HG03135 (cell line): ENCODE measurements around the gene ATG7.

Source experiments
- ATAC-seq: cut with Tn5 transposase; IDR thresholded peaks from one replicate; pipeline ENCODE4 v1.9.1; 2021; ENCODE audit warnings: mild to moderate bottlenecking, moderate library complexity; ENCODE audit not compliant: unreplicated experiment

Gene ATG7

DNA sequence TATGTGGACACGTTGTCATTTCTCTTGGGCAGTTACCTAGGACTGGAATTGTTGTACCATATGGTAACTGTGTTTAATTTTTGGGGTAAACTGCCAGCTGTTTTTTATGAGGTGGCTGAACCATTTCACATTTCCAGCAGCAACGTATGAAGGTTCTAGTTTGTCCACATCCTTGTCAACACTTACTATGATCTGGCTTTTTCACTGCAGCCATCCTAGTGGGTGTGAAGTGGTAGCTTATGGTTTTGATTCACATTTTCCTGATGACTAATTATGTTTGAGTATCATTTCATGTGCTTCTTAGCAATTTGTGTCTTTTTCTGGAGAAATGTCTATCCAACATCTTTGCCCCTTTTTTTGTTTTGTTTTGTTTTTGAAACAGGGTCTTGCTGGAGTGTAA lies 275.3 kb downstream of the ATG7 start:
- ATAC-seq: no peak

DNA sequence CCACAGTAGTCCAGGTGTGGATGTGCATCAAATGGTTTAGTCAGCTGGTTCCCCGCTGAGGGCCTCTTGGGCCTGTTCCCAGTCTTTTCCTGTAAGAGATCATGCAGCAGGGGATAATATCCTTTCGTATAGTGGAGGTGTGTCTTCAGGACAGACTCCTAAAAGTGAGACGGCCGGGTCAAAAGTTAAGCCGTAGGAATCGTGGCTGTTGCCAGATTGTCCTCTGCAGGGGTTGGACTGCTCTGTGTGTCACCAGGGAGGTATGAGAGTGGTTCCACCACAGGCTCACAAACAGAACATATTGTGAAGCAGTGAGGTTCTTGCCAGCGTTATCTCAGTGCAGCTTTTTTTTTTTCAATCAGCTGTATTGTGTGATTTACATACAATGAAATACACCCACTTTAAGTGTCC lies 276.5 kb downstream of the ATG7 start:
- ATAC-seq: no peak

DNA sequence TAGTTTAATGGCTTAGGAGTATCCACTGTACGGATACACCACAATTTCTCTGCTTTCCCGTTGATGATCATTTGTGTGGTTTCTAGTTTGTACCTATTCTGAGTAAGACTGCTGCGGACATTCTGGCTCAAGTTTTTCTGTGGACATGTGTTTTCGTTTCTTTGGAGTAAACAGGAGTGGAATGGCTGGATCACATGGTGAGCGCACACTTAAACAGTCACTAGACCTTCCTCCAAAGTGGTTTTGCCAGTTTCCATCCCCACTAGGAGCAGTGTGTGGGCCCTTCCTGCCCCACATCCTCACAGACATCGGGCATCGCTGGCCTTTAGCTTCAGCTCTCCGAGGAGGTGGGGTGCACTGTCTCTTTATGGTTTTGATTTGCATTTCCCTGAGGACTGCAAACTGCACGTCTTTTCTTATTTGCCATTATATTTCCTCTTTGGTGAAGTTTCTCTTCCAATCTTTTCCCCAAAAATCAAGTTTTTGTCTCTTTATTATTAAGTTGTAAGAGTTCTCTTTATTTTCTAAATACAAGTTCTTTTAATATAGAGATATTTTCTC lies 277.5 kb downstream of the ATG7 start:
- ATAC-seq: no peak

DNA sequence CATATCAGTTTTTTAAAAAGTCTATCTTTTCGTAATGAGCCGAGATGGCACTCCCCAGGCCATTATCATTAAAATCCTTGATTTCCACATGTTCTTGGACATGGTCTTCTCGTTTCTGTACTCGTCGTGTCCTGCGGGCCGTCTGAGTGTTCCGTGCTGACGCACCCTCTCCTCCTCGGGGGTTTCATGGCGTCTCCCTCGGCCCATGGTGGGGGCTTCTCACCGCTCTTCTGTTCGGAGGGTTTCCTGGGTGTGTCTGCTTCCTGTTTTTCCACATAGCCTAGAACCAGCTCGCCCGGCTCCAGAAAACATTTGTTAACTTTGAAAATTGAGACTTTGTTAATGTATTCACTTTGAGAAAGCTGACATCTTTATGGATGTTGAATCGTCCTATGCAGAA lies 278.8 kb downstream of the ATG7 start:
- no peak for ATAC-seq

DNA sequence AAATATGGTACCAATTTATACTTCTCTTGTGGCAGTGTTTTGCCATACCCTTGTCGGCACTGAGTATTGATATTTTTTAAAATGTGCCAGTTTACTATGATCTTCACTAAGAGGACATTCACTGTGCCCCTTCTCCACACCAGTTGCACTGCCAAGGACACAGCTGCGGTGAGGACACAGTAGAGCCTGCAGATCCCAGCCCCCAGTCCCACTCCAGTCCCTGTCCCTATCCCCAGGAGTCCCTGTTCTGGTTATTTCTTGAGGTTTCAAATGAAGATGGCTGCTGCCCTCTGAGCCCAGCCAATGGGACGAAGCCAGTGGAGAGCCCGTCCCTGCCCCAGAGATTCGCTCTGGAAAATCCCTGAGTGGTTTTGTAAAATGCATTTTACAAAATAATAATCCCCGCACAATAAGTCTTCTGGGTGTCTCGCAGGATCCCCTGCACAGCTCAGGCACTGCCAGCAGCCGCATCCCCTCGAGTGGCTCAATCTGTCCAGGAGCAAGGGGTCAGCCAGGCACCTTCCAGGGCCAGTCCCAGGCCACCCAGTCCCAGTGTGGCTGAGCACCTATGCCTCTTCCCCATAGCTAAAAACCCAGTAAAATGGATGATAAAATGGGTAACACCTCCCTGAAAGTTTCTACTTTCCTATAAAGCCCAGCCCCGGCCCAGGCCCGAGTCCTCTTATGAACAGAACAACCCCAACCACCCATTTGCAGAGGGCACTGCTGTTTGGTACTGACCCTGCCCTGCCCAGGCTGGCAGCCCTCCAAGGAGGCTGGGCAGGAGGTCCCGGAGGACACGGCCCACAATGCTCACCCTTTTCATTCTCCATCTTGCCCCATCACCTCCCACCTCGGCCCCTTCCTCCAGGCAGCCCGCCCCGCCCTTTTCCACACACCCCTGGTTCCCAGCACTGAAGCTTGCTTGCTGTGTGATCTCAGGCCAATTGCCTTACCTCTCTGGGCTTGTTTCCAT lies 280.4 kb downstream of the ATG7 start:
- ATAC-seq: no peak

DNA sequence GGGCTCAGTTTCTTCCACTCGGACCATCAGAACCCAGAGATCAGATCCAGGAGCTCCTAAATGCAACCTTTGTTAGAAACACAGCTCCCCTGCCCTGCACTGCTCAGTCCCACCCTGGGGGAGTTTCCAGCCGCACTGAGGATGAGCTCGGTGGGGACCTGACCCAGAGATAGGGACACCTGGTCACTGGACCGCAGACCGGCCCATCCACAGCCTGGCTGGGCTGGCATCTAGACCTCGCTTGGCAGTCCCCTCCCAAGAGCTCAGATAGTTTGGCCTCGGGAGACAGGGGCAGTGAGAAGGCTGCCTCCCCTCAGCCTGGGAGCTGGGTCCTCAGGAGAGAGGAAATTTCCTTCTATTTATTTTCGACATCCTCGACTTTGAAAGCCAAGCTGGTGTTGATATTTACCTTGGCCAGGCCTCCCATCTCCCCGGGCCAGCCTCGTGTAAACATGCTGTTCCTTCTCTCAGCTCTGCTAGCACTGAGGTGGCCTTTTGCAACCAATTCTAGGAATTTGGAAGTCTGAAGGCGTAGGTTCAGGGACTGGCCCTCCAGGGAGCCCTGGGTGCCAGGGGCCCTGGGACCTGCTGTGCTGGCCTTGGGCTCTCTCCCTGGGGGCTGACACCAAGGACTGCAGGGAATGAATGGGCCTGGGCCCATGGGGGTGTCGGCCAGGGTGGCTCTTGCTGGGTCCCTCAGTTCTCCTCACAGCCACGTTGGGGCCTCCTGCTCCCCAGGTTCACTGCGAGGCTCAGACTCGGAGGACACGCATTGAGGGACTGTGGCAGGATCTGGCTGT lies 281.4 kb downstream of the ATG7 start:
- no peak for ATAC-seq

DNA sequence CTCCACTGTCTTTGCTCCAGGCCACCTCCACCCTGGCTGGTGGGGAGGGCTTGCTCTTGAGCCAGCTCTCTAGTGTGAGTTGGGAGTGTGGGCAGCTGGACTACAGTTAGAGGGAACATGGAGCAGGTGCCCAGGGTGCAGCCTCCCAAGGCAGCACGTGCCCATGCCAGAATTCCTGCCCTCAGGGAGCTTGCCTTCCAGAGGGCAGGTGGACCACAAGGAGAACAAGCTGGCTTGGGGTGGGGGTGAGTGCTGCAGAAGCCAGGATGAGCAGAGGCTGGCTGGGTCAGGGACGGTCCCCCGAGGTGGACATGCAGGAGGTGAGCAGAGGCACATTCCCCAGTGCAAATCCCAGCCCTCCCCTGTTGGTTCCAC lies 282.0 kb downstream of the ATG7 start:
- ATAC-seq: no peak

DNA sequence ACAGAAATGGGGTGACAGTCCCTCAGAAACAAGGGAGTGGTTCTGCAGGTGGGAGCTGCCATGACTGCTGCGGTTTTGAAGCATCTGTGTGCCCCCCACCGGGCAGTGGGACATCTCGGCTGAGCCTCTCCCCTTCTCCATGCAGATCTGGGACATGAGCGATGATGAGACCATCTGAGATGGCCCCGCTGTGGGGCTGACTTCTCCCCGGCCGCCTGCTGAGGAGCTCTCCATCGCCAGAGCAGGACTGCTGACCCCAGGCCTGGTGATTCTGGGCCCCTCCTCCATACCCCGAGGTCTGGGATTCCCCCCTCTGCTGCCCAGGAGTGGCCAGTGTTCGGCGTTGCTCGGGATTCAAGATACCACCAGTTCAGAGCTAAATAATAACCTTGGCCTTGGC lies 282.5 kb downstream of the ATG7 start:
- no peak for ATAC-seq

DNA sequence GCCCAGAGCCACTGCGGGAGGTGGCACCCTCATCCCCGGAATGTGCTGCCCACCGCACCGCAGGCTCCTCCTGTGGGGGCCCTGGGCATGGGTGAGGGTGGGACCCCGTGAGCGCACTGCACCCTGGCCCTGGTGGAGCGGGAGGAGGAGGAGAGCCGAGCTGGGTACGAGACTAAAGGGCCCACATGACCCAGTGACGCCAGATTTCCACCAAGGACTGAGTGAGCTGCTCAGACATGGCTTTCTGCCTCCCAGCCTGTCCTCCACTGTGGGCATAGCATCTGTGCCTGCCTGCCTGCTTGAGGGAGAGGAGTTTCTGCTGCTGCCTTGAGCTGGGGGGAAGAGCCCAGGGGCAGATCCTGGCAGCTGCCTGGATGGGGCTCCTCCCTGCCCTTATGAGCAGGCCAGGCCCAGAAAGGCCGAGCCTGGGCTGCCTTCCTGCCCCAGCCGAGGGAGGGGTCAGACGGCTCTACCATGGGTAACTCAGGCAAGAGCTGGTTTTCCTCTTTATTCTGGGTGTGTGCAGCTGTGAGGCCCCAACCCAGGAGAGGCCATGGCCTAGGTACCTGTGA lies 283.1 kb downstream of the ATG7 start:
- ATAC-seq: no peak

DNA sequence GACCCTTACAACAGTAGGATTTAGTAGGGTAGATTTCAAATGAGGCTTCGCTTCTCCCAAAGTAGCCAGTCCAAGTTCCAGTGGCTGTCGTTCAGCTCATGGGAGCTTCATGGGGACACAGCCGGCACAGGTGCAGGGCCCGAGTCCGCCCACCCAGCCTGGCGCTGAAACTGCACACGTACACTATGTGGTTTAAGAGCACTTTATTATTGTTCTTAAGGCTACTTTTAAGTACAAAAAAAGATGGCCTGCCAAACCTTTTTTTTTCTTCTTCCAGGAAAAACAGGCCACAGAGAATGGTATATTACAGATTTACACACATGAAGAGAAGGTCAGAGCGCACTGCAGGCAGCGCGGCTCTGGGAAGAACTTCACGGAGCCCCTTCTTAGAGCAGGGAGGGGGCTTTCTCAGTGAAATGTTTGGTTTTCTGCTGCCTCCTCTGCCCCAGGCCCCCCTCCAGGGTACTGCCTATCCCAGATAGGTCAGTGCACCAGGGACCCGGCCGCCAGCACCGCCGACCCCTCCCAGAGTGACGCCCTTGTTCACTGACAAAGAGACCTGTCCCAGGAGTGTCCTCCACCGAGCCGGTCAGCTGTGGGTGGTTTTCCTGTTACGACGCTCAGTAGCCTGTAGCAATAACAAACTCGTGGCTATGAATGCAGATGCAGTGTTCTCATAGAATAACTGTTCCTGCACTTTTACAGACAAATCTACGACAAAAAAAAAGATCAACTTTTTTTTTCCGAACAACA lies 283.9 kb downstream of the ATG7 start:
- no peak for ATAC-seq

DNA sequence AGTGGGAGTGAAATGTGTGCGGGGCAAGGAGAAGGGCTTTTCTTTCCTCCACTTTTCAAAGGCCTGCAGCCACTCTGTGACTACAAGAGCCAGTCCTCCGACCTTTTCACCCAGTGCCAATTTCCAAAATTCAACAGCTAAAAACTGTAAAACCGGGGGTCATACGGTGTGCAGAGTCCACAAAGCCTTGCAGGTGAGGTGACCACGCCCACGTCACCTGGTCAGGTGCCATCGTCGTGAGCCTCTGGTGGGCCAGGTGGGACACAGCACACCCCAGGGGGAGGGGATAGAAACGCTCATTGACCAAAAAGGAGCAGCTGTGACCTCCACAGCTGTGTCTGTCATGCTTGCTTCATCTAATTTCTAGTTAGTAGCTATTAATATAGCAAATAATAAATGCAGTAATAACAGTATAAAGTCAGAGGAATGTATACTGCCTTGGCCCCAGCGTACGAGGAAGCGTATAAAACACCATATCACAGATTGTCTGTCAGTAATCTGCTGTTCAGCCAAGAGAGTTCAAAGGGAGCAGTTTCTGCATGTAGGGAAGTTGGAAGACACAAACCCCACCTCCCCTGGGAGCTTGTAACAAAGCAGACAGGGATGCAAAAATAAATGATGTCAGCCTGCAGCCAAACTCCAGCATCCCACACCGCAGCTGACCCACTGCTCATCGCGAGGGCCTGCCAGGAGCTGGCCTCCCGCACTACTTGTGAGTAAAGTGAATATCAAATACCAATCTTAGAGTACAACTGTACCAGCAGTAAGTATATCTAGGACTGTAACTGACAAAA lies 284.9 kb downstream of the ATG7 start:
- no peak for ATAC-seq

DNA sequence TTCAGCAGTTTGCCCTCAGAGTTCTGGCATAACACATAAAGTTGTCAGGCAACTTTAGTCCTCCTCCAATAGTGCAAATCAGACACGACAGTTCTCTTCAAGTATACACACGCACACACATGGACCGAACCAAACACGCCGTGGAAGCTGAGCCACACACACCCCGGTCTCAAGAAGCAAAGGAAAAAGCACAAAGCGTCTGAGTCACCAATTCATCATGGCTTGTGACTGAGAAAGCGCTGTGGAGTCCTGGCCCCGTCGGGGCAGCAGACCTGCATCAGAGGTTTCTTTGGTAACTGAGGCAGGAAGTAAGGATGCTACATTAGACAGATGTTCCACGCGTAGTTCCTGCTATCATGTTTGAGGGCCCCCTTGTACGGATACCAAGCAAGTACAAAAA lies 285.8 kb downstream of the ATG7 start:
- ATAC-seq: no peak

DNA sequence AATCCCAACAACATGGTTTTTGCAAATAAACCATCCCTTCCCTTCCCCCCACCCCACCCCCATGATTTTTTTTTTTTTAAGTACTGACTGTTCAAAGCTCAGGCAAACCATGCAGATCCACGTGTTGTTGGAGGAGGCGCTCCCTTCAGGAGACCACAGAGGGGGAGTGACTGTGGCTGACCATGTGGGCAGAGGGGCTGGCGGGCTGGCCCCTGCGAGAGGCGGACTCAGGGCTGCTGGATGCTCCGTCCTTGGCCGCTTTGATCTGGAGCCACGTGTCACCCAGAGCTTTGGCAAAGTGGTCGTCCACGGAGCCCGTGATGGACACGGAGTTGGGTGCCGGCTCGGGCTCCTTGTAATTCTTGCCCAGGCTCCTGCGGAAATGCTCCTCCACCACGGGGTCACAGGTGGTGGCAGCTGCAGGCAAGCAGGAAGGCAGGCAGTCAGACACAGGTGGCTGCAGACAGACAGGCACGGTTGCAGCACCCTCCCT lies 286.3 kb downstream of the ATG7 start:
- ATAC-seq: no peak

DNA sequence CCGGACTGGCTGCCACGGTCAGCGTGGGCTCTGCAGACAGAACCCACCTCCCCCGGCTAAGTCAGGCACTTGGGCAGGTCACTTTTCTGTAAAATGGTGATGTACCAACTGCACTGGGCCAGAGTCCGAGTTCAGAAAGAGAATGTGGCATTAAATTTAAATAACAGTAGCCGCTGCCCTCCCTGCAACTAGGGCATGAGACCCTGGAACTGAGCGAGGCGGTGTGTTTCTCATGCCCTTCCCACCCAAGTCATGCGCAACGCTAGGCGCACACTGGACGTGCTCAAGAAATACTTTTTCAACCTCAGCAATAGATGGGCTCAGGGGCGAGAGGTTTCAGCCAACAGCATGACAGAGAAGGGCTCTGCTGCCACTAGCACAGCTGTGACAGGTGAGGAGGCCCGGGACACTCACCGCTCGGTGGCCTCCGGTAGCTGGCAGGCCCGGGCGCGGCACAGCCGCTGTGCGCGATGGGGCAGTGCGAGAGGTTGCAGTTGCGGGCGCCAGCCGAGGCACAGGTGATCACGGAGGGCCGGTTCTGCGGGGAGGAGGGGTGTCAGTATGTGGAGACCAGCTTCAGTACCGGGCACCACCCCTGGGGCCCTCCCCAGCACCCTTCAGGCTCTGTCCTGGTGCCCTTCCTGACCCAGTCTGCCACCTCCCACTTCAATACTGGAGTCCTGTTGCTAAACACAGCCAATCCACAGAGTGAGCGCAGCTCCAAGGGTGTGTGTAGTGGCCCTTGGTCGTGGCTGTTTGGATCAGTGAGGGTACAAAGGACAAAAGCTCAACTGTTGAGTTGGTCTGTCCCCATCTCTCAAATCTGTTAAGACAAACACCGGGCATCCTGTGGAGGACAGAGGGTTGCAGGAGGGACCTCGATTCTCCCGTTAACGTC lies 287.0 kb downstream of the ATG7 start:
- no peak for ATAC-seq

DNA sequence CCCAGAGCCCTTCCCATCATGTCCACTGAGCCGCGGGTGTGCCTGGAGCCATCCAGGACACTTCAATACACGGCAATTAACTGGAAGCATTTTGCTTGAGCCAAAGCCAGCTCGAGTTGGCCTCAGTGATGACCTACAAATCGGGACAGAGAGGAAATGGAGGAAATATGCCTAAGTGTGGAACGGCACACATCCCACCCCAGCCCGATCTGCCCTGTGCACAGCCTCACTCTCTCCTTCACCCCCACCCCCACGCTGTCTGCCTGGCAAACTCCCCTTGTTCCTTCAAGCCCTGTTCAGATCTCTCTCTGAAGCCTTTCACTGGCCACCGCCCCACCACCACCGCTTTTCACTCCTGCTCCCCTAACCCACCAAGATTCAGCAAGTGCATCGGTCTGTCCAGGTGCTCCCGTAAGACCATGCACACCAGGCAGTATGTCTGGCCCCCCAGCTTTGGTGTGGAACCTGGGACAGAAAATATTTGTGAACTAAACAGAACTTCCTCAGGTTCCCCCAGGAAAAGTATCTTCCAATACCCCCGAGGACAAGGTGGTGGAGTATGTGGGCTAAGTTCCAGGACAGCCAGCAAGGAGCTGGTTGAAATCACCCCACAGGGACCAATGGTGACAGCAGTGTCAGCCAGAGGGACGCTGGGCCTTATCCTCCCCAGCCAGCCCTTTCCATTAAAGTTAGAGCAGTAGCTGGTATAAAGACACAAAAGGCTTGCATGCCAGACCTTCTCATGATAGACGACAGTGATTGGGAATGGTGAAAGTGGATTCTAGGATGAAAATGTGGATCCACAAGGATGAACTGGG lies 287.8 kb downstream of the ATG7 start:
- no peak for ATAC-seq

DNA sequence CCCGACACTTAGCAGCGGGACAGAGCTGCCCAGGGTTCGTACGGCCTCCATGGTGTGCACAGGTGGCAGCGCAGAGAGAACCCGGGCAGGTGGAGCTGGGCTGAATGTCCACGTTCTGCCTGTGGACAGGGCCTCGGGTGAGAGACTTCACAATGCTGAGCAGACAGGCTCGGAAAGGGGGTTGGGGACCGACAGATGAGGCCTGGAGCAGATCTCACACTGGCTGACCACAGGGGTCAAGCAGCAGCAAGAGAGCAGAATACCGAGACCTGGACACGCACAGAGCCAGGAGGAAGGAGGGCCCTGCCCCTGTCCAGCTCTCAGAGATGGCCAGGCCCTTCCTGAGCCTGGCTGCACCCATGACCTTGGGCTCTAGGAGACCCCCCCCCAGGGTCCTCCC lies 288.5 kb downstream of the ATG7 start:
- no peak for ATAC-seq

DNA sequence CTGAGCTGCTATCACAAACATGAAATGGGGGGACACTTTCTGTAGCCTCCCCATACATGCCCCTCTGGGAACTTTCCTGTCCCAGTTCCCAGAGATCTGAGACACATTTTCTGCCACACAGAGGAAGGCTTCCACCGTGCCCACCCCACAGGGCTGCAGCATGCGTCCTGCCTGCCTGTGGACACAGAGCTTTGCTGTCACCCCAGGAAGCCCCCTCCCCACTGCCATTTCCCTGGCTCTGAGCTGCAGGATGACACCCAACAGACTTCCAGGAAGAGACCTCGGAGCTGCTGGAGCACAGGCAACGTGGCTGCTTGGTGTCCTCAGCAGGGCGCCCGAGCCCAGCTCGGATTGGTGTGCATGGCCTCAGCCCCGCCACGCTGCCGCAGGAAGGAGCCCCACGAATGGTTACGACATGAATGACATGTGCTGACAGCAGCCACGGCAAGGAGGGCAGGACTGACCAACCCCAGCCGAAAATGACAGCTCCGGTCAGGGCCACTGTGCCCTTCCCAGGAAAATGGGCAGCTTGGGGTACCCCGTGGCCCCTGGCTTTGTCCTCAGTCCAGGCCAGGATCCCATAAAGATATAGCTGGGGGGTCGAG lies 290.2 kb downstream of the ATG7 start:
- ATAC-seq: no peak
